ENCODE data around the gene SOX30. TPM values are rescaled to one million over a fixed set of nuclear protein-coding genes. Genes with fewer than 3 reads are reported as not detected.

Gene SOX30
- total RNA-seq, 3 donors from 2014 or later (not counting 1 experiment from before 2014, with no cell fraction given), result 0.09 TPM; not detected in 2

- no peaks in the 10 kb centered on the region for H3K9me3 Mint-ChIP-seq
- Histone ChIP-seq H3K27ac (ENCODE audit: low read length) (no peak overlapping the region), H3K4me3 (ENCODE audit: low read length) (no peak overlapping the region), H3K9me3 (ENCODE audit: control insufficient read depth, insufficient read depth, low read length) (no peaks in the 10 kb centered on the region), H3K27me3 (ENCODE audit: control insufficient read depth, insufficient read depth, low read length) (no peaks in the 10 kb centered on the region), H3K36me3 (ENCODE audit: control insufficient read depth, insufficient read depth, low read length) (no peaks in the 10 kb centered on the region), H3K4me1 (ENCODE audit: control insufficient read depth, insufficient read depth, low read length) (peaks cover 19% of the 10 kb centered on the region)
- no peak overlapping the region for H3K4me3 Mint-ChIP-seq
- H3K27me3 Mint-ChIP-seq (ENCODE audit: low read depth in 2 of 2), result no peaks in the 10 kb centered on the region
- DNase-seq (no peak), ATAC-seq (no peak)
- H3K27ac Mint-ChIP-seq, result peak overlapping the region in 1 of 2 donors; percentile 90
- H3K4me1 Mint-ChIP-seq, result peaks cover 31 to 41% of the 10 kb centered on the region in 2 donors
- intact Hi-C loops (cut with micrococcal nuclease), result no loop called here
- 92% methylated on average over 8 of the region's 8 CpGs for WGBS (ENCODE audit: insufficient coverage)
- H3K36me3 Mint-ChIP-seq, result no peaks in the 10 kb centered on the region
- no peak for TF ChIP-seq CTCF (IDR thresholded peaks at IDR 0.05)
Observed at GRCh38 chr5:157608972-157609565, 43.2 kb downstream of the SOX30 start.

DNA sequence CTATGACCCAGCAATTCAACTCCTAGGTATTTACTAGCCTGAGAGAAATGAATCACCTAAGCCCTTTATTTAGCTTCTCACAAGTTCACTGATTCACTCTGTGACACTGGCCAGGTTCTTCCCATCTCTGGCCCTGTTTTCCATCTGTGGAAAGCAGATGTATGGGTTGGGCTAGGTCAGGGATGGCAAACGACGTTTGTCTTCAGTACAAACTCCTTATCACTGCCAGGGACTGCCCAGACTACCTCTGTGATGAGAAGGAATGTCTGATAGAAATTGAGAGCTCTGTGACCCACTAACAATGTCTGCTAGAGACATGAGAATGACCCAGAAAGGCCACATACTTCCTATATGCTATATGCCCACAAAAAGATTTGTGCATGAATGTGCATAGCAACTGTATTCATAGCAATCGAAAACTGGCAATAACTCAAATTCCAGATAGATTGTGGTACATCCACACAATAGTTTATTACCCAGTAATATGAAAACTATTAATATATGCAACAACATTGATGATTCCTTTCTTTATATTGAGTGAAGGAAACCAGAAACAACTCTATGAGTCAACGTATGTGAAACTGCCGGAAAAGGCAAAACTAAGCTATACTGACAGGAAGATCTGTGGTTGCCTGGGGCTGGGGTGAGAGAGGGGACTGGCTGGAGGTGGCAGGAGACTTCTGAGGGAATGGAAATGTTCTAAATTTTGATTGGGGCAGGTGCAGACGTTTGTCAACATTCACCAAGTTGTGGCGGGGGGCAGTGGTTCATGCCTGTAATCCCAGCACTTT lies 44.7 kb downstream of the SOX30 start:
- no peaks in the 10 kb centered on the region for H3K9me3 Mint-ChIP-seq
- peaks cover 27% of the 10 kb centered on the region for H3K4me1 ChIP-seq (ENCODE audit: control insufficient read depth, insufficient read depth, low read length)
- no peaks in the 10 kb centered on the region for H3K36me3 Mint-ChIP-seq
- no peak for TF ChIP-seq CTCF (IDR thresholded peaks at IDR 0.05)
- no peak overlapping the region for H3K4me3 ChIP-seq (ENCODE audit: low read length)
- H3K27me3 ChIP-seq (ENCODE audit: control insufficient read depth, insufficient read depth, low read length), result no peaks in the 10 kb centered on the region
- H3K27ac Mint-ChIP-seq, result peak overlapping the region; percentile 90 to 99
- H3K4me1 Mint-ChIP-seq, result peaks cover 31 to 39% of the 10 kb centered on the region in 2 donors
- WGBS (ENCODE audit: insufficient coverage), result under 1% methylated on average over 5 of the region's 7 CpGs
- intact Hi-C loops (cut with micrococcal nuclease), result no loop called here
- H3K4me3 Mint-ChIP-seq, result peak overlapping the region; percentile 81
- ATAC-seq (peak; percentile 86 to 92 (median 89)), DNase-seq (peak; percentile 39 to 69)
- no peaks in the 10 kb centered on the region for H3K36me3 ChIP-seq (ENCODE audit: control insufficient read depth, insufficient read depth, low read length)
- no peaks in the 10 kb centered on the region for H3K9me3 ChIP-seq (ENCODE audit: control insufficient read depth, insufficient read depth, low read length)
- H3K27me3 Mint-ChIP-seq (ENCODE audit: low read depth in 2 of 2), result no peaks in the 10 kb centered on the region
- H3K27ac ChIP-seq (ENCODE audit: low read length), result peak overlapping the region; percentile 65

DNA sequence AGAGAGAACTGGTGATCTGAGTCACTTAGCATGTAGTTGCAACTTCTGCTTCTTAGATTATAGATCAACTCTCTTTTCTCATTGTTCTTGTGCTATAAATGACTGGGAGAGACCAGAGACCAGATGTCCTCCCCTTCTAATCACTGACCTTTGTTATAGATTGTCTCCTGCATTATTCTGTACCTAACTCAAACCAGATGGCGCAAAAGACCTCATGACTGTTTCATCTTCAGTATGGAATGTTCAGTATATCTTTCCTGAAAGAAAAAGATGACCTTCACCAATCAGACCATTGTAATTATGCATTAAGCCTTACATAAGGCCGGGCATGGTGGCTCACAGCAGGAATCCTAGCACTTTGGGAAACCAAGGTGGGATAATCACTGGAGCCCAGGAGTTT lies 46.2 kb downstream of the SOX30 start:
- Histone ChIP-seq H3K27ac (ENCODE audit: low read length) (no peak overlapping the region), H3K4me1 (ENCODE audit: control insufficient read depth, insufficient read depth, low read length) (peaks cover 31% of the 10 kb centered on the region), H3K27me3 (ENCODE audit: control insufficient read depth, insufficient read depth, low read length) (no peaks in the 10 kb centered on the region), H3K9me3 (ENCODE audit: control insufficient read depth, insufficient read depth, low read length) (no peaks in the 10 kb centered on the region), H3K36me3 (ENCODE audit: control insufficient read depth, insufficient read depth, low read length) (no peaks in the 10 kb centered on the region), H3K4me3 (ENCODE audit: low read length) (no peak overlapping the region)
- ATAC-seq (no peak), DNase-seq (no peak)
- H3K27me3 Mint-ChIP-seq (ENCODE audit: low read depth in 2 of 2), result no peaks in the 10 kb centered on the region
- no peak overlapping the region for H3K27ac Mint-ChIP-seq
- H3K4me3 Mint-ChIP-seq, result no peak overlapping the region
- H3K9me3 Mint-ChIP-seq, result no peaks in the 10 kb centered on the region
- 95% methylated on average over 1 of the region's 2 CpGs for WGBS (ENCODE audit: insufficient coverage)
- intact Hi-C loops (cut with micrococcal nuclease), result no loop called here
- peaks cover 35 to 43% of the 10 kb centered on the region in 2 donors for H3K4me1 Mint-ChIP-seq
- TF ChIP-seq CTCF (IDR thresholded peaks at IDR 0.05), result no peak
- H3K36me3 Mint-ChIP-seq, result no peaks in the 10 kb centered on the region
